NCI-H1048 (cell line): ENCODE results near the gene TMPRSS5.

Experiments
- DNase-seq: peaks from one replicate; lab custom pipeline; 2025; lab: John Stamatoyannopoulos, UW

TMPRSS5 gene

DNA sequence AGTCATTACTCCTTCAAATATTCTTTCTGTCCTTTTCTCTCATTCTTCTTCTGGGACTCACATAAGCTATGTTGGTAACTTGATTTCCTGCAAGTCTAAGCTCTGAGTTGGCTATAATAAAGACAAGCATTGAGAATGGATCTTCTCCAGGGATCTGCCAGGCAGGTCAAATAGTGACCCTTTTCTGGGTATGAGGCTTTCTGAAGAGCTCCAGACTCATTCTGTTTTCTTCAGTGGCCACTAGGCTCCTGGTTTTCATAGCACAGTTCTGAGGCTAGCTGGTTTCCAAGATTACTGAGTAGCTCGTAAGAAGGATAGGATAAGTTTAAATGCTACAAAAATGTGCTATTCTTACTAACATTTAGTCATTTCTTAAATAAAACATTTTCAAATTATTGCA, 38.3 kb downstream of the TMPRSS5 start:
- DNase-seq: no peak

DNA sequence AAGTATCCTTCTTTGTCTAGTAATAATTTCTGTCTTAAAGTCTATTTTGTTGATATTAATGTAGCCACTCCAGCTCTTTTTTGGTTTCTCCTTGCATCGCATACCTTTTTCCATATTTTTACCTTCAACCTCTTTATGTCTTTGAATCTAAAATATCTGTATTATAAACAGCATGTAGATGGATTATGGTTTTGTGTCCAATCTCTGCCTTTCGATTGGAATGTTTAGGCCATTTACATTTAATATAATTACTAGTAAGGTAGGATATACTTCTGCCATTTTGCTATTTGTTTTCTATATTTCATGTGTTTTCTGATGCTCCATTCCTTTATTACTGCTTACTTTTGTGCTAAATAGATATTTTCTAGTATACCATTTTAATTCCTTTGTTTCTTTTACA, 39.5 kb downstream of the TMPRSS5 start:
- no peak for DNase-seq

DNA sequence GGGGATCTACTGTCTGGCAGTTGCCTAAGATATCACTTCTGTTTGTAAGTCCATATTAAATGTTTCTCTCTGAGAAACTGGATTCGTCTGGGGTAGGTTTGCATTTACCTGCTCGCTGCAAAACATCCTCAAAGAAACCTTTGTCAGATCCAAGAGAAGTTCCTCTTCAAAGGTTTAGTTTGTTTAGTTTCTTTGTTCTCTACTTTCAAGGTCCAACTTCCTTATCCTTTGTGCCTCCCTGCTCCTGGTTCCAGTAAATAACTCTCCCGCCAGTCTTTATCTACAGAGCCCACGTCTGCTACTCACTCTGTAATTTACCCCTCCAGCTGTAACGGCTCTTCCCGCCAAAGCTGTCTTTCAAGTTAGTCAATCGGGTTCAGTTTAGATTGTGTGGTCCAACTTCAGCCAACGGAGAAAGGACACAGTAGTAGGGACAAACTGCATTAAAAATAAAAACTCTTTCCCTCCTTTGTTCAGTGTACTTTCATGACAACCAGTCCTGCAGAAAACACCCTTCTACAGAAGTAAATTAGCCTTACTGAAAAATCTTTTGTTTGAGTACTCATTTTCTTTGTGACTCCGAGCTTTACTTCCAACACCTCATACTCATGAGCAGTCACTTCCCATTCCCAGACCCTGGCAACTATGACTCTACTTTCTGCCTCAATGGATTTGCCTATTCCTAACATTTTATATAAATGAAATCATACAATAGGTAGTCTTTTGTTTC, 41.0 kb downstream of the TMPRSS5 start:
- no peak for DNase-seq

DNA sequence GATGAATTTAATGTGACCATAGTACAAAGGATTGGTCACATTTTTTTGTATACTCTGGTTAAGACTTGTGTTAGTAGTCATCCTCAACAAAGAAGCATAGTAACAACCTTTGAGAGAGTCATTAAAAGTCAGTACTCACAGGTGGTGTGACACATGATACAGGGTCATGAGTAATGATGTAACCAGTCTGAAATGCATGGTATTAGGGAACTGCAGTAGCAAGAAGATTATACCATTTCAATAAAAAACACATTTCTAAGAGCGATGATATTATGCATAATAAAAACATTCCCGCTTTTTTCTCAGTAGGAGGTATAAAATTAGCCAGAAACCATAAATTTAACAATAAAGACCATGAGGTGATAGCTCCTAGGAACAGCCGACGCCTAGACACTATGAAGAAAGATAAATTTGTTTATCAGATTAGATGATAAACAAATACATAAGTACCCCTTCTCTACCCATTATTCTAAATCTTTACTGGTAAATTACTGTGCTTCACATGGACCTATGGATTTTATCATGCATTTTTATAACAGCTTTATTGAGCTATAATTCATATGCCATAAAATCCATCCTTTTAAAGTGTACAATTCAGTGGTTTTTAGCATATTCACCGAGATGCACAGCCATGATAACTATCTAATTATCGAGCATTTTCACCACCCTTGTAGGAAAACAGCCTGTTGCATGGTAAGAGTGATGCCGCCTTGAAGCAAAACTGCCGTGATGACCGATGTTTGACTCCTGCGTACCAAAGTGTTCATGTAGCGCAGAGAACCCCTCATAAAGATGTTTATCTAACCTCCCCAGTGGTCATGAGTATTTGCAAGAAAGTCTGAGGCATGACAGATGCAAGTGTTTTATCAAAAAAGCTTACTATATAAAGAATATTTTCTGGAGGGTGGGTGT, 41.8 kb downstream of the TMPRSS5 start:
- no peak for DNase-seq

DNA sequence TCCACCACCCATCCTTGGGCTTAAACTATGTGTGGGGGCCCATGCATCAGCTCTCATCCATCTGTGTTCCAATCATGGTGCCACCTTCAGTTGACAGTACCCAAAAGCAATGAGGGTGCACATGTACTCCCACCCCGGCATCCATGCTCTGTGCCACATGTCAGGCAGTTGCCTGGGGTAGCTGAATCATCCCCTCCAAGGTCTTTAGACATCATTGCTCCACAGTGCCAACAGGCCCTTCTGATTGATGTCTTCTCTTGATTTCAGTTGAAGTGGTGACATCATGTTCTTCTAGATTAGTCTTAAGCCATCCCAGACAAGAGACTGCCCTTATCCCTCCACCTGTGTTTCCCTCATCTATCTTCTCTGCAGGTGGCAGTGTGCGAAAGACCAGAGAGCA, 42.5 kb downstream of the TMPRSS5 start:
- no peak for DNase-seq

DNA sequence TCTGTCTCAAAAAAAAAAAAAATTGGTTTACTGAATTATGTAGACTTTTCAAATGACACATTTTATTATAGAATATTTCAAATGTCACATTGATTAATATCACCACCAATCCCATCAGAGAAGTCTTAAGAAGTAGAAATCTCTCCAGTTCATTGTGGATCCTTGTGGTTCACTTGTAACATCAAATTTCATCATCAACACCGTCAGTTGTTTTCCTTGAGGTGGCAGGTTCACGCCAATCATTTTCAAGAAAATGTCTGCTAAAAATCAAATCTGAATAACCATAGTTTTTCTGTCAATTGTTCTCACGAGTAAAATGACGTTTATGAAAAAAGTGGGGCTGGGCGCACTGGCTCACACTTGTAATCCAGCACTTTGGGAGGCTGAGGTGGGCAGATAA, 50.3 kb downstream of the TMPRSS5 start:
- no peak for DNase-seq

DNA sequence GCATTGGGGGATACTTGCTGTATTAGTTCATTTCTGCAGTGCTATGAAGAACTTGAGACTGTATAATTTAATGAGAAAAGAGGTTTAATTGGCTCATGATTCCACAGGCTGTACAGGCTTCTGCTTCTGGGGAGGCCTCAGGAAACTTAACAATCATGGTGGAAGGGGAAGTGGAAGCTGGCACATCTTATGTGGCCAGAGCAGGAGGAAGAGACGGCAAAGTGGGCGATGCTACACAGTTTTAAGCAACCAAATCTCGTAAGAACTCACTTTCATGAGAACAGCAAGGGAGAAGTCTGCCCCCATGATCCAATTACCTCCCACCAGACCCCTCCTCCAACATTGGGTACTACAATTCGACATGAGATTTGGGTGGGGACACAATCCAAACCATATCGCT, 55.1 kb downstream of the TMPRSS5 start:
- no peak for DNase-seq

DNA sequence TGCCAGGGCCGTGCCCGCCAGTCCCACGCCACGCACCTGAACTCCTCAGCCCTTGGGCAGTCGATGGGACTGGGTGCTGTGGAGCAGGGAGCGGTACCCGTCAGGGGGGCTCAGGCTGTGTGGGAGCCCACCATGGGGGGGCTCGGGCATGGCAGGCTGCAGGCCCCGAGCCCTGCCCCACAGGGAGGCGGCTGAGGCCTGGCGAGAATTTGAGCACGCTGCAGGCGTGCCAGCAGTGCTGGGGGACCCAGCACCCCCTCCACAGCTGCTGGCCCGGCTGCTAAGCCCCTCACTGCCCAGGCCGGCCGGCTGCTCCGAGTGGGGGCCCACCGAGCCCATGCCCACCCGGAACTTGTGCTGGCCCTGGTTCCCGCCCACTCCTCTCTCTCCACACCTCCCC, 56.8 kb downstream of the TMPRSS5 start:
- no peak for DNase-seq

DNA sequence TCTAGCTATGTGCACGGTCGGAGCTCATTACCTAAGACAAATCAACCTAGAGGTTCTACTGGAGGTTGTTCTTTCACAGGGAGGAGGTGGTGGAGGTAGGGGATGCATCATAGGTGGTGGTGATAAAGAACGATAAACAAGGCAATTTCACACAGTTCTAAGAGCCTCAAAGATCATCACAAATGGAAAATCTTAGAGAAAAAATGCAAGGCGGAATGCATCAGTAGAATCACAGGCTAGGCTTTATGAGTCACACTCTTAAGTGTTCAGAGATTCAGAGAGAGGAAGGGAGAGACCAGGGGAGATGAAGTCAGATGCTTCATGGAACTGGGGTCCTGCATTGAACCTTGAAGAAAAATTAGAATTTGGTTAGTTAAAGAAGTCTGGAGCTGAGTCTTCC, 58.3 kb downstream of the TMPRSS5 start:
- DNase-seq: no peak

DNA sequence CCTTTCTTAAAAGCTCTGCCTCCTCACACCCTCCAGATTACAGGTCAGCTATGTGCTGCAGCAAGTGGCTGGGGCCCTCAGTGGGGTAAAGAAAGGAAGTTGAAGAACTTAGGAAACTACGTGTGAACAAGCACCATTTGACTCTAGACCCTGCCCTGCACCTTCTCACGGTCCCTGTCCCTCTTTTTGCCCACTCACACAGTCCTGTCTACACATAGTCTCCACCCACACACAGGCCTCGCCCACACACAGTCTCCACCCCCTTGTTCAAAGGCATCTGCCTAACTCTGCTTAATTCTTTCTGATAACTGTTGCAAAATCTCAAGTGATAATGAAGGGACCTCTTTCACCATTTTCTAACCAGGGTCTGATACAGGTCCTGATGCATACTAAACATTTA, 59.0 kb downstream of the TMPRSS5 start:
- DNase-seq: no peak

DNA sequence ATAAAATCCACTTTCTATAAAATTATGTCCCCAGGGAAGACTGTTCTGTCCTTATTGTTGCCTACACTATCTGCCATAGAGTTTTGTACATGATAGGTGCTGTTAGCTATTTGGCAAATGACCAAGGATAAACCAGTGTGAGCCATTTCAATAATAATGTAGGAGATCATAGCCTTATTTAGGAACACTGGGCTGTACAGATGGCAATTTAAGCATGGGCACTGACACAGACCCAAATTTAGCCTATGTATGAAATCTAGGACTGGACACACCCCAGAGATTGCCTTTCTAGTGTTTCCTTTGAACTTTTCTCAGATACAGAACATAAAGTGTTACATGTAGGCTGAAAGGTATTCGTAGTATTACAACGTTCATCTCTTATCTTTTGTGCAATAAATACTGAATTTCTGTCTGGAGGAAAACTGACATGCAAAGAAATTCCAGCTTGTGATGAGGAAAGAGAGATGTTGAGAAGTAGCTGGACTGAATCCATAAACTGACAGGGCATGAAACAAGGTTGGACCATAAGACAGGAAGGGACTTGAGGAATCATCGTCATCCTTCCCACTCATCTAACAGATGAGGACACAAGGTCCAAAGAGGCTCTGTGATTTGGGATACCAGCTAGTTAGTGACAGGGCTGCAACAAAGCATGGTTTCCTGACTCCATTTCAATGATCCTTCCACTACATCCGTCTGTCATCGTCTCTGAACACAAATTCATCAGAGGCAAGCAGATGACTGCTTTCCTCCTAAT, 60.3 kb downstream of the TMPRSS5 start:
- no peak for DNase-seq

DNA sequence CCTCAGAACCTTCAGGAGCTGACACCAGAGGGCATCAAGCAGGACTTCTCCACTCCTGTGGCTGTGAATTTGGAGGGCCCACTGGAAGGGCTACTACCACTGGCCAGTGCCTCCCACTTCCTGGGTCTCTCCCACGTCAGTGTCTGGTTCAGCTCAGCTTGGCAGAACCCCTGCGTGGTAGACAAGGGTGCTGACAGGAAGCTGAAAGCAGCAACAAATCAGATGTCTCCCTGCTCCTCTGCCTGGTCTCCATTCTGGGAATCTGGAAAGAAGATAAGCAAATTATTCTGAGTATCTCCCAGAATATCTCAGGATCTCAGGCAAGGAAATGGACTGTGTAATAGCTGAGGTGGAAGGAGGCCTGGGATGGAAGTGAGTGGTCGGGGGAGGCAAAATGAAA, 61.5 kb downstream of the TMPRSS5 start:
- DNase-seq: no peak

DNA sequence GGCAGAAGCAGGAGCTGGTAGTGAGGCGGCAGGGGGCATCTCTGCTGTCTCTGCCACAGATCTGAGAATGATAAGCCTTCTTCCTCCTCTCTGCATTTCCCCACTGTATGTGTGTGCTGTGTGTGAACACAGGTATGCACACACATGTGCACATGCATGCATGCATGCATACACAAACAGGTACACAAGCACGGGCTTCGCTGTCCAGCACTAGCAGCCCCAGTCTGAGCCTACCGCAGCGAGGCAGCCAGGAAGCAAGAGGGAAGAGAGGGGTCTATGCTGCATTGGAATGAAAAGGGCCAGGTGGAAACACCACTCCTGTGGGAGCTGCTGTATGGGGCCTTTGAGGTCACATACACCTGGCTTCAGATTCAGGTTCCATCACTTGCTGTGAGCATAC, 62.4 kb downstream of the TMPRSS5 start:
- DNase-seq: no peak

DNA sequence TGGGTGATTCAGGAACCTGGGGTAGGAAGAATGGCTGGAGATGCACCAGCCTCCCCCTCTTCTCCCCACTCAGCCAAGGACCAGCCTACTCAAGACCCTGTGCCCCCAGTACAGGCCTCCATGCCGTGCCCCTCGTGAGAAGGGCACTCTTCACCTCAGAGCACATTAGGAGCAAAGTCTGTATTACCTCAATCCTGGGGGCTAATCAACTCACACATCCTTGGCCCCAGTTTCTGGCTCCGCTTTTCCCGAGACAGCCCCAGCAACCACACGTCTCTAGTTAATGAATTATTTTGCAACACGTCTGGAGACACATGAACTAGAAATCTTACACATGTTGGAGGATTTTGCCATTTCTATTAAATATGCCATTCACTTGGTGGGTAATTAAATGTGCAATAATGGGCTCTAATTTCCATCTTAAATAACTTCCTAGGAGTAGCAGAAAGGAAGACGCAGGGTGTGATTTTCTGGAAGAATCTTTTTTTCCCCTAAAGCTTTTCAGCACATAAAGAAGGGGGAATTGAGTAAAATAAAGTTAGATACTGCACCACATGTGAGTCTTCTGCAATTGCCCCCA, 63.0 kb downstream of the TMPRSS5 start:
- no peak for DNase-seq

DNA sequence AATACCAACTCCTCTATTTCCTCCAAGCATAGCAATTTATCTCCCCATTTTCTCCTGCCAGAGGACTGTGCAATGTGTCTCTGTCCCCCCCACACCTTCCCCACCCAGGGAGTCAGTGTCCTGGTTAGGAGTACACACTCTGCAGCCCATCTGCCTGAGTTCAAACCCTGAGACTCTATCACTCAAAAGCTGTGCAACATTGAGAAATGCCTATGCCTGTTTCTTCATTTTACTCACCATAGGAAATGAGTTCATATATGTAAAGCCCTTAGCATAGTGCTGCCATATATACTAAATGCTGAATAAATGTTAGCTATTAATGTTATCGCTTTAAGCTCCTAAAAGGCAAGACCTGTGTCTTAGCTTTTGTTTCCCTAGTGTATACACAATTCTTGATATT, 64.0 kb downstream of the TMPRSS5 start:
- no peak for DNase-seq

DNA sequence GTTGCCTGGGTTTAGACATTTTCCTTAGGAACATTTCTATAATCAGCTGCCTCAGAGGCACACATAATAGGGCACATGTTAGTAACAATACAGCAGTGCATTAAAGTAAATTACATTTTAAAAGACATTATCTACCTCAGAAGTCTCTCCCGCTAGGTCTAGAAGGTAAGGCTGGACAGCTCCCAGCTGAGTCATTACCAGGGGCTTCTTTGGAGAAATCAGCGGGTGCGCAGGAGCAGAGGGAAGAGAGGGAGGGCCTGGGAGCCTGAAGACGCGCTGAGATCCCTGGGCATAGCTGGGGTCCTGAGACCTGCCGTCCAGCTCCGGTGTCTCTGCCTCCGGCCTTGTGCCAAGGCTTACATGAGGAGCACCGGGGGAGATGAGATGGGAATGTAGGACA, 67.7 kb downstream of the TMPRSS5 start:
- no peak for DNase-seq

DNA sequence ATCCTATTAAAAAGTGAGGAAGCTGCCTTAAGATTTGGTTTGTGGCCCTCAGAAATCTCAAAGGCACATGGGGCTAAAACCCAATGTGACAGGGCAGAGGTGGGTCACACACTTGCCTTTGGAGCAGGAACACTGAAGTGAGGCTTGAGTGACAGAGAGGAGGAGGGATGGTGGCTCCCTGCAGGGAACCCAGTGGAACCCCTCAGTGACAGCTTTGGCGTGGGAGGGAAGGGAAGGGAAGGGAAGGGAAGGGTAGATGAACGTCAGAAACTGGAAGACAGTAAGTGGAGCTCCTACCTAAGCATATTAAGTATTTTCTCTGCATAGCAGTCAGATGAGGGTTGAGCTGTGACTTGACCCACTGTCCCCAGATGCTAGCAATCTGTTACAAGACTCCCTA, 68.5 kb downstream of the TMPRSS5 start:
- DNase-seq: no peak
